HG03103 (cell line): ENCODE measurements around the gene ADRA2B.
A peak's percentile ranks its signal among the peaks of the same experiment; 100 is the strongest.
"Not testable (repeated sequence)": the region's sequence is repeated elsewhere in the genome, so short reads cannot be mapped to it uniquely, and the experiment has no call there.

Source experiments
- ATAC-seq: cut with Tn5 transposase; IDR thresholded peaks from one replicate; pipeline ENCODE4 v1.9.1; 2021; ENCODE audit warnings: low read depth; ENCODE audit not compliant: unreplicated experiment

Gene ADRA2B

GRCh38 chr2:96150791-96151594, 34.6 kb upstream of the ADRA2B start:
- ATAC-seq = no peak

GRCh38 chr2:96150007-96150640, 33.8 kb upstream of the ADRA2B start:
- no peak for ATAC-seq

- no peak for ATAC-seq
Measured at GRCh38 chr2:96148410-96149217, 32.2 kb upstream of the ADRA2B start.

- no peak for ATAC-seq
Measured at GRCh38 chr2:96147593-96148201, 31.3 kb upstream of the ADRA2B start.

GRCh38 chr2:96146881-96147592, 30.7 kb upstream of the ADRA2B start:
- no peak for ATAC-seq

- peak; percentile 26 for ATAC-seq
Measured at GRCh38 chr2:96146153-96146880, 29.9 kb upstream of the ADRA2B start.

- ATAC-seq = no peak
Measured at GRCh38 chr2:96145848-96146152, 29.4 kb upstream of the ADRA2B start.

- peak; percentile 40 for ATAC-seq
Measured at GRCh38 chr2:96145036-96145847, 28.9 kb upstream of the ADRA2B start, which contains the start of gene DUSP2. TSS of gene DUSP2 (minus strand) at chr2:96145440. CDS start at chr2:96145354, 86 bp downstream.

GRCh38 chr2:96144481-96145035, 28.2 kb upstream of the ADRA2B start:
- no peak for ATAC-seq

- no peak for ATAC-seq
Measured at GRCh38 chr2:96143848-96144480, 27.6 kb upstream of the ADRA2B start.

- ATAC-seq = no peak
Measured at GRCh38 chr2:96143231-96143847, 27.0 kb upstream of the ADRA2B start.

- ATAC-seq = no peak
Measured at GRCh38 chr2:96142217-96143113, 26.1 kb upstream of the ADRA2B start.

- ATAC-seq = not testable (repeated sequence)
Measured at GRCh38 chr2:96141624-96141967, 25.2 kb upstream of the ADRA2B start.

- ATAC-seq = no peak
Measured at GRCh38 chr2:96140941-96141623, 24.7 kb upstream of the ADRA2B start.

GRCh38 chr2:96139181-96139758, 22.9 kb upstream of the ADRA2B start:
- no peak for ATAC-seq
